PC-3 (cell line): ENCODE measurements around the gene VAPB. TPM values are rescaled to one million over a fixed set of nuclear protein-coding genes. Genes with fewer than 3 reads are reported as not detected.

Experiments used
- ATAC-seq: fragments of 200-7000 bp; cut with Tn5 transposase; 2 replicates; pipeline ENCODE4 v1.9.1; 2020; ENCODE audit warnings: mild to moderate bottlenecking, moderate library complexity
- BruUV-seq: library from RNA; stranded (reverse); fragments of 400-500 nt; replicated peaks from 2 replicates; lab custom pipeline; 2021; lab: Mats Ljungman, UMichigan
- CTCF ChIA-PET: fragments of 300-600 bp; sonication (Branson Sonifier 250); formaldehyde crosslinking; loops from one replicate; lab custom pipeline; 2022; ENCODE audit warnings: antibody characterized with exemption; lab: Charles Lee
- POLR2A ChIA-PET: fragments of 300-600 bp; sonication (Branson Sonifier 250); formaldehyde crosslinking; loops from one replicate; lab custom pipeline; 2022; ENCODE audit warnings: antibody characterized with exemption; ENCODE audit not compliant: unreplicated experiment; lab: Charles Lee
- DNase-seq: peaks from one replicate; pipeline ENCODE4 v3.0.0-alpha.2; 2015
- H2AFZ ChIP-seq: fragments of 300-600 bp; sonication (generic); 2 replicates; pipeline ENCODE4 v1.6.0; 2016; ENCODE audit warnings: antibody characterized with exemption, low read length
- H3F3A ChIP-seq: fragments of 300-600 bp; sonication (generic); one replicate; pipeline ENCODE4 v1.6.0; 2017; ENCODE audit warnings: antibody characterized with exemption, low read length, control low read depth, mild to moderate bottlenecking; ENCODE audit not compliant: unreplicated experiment
- H3K27ac ChIP-seq: fragments of 300-600 bp; sonication (generic); 2 replicates; pipeline ENCODE4 v1.5.1; 2016; ENCODE audit warnings: mild to moderate bottlenecking, low read length
- H3K27me3 ChIP-seq: fragments of 300-600 bp; sonication (generic); 2 replicates; pipeline ENCODE4 v1.6.1; 2016; ENCODE audit warnings: low read length, mixed read lengths
- H3K36me3 ChIP-seq: fragments of 300-600 bp; sonication (generic); 2 replicates; pipeline ENCODE4 v1.6.1; 2016; ENCODE audit warnings: low read depth, mixed run types, low read length, mixed read lengths
- H3K4me1 ChIP-seq: fragments of 300-600 bp; sonication (generic); 2 replicates; pipeline ENCODE4 v1.5.1; 2016; ENCODE audit warnings: low read length; ENCODE audit not compliant: insufficient read depth
- H3K4me2 ChIP-seq: fragments of 300-600 bp; sonication (generic); 2 replicates; pipeline ENCODE4 v1.6.0; 2016; ENCODE audit warnings: low read length
- H3K4me3 ChIP-seq: fragments of 300-600 bp; sonication (generic); 2 replicates; pipeline ENCODE4 v1.5.1; 2016; ENCODE audit warnings: mild to moderate bottlenecking, low read length, mixed read lengths
- H3K79me2 ChIP-seq: fragments of 300-600 bp; sonication (generic); 2 replicates; pipeline ENCODE4 v1.6.1; 2017; ENCODE audit warnings: low read length, mixed read lengths
- H3K9ac ChIP-seq: fragments of 300-600 bp; sonication (generic); 2 replicates; pipeline ENCODE4 v1.6.0; 2016; ENCODE audit warnings: mild to moderate bottlenecking, low read length
- H3K9me2 ChIP-seq: fragments of 300-600 bp; sonication (generic); replicated peaks from 2 replicates; pipeline ENCODE4 v1.6.1; 2016; ENCODE audit warnings: mixed run types, low read length, mixed read lengths
- H3K9me3 ChIP-seq: fragments of 300-600 bp; sonication (generic); 2 replicates; pipeline ENCODE4 v1.6.1; 2016; ENCODE audit warnings: low read length, mixed read lengths
- H4K20me1 ChIP-seq: fragments of 300-600 bp; sonication (generic); 2 replicates; pipeline ENCODE4 v1.6.1; 2016; ENCODE audit warnings: low read length, mixed read lengths
- EZH2 ChIP-seq: fragments of 300-600 bp; sonication (generic); IDR thresholded peaks from one replicate; pipeline ENCODE4 v1.6.1; 2017; ENCODE audit warnings: antibody characterized with exemption, mild to moderate bottlenecking, low read length; ENCODE audit not compliant: unreplicated experiment
- EZH2phosphoT487 ChIP-seq: fragments of 300-600 bp; sonication (generic); IDR thresholded peaks from 2 replicates; pipeline ENCODE4 v1.6.1; 2018; ENCODE audit warnings: mild to moderate bottlenecking, antibody characterized with exemption, low read length, borderline replicate concordance
- intact Hi-C: fragments of 100-400 bp; cut with micrococcal nuclease; formaldehyde crosslinking; loops from 2 replicates; pipeline ENCODE4 v1.9.0; 2023
- total RNA-seq: library from RNA; depleted of rRNA; stranded (reverse); fragments of >200 nt; gene quantifications from 2 replicates; pipeline ENCODE4 v1.2.3, GENCODE V29; 2014
- TF ChIP-seq, protein P1 (sequence below): fragments of 300-600 bp; sonication (generic); conservative IDR thresholded peaks from 2 replicates; pipeline ENCODE4 v1.5.1; 2017; ENCODE audit warnings: antibody characterized with exemption, low read depth, mild to moderate bottlenecking, low read length

The VAPB gene
- total RNA-seq, 1 experiment from 2014 or later, result 16.5 TPM

- Histone ChIP-seq H3K79me2 (no peaks in the 10 kb centered on the region), H4K20me1 (no peaks in the 10 kb centered on the region), H3K9me2 (no peaks in the 10 kb centered on the region), H3F3A (no peaks in the 10 kb centered on the region), H3K9me3 (no peaks in the 10 kb centered on the region), H3K4me1 (no peaks in the 10 kb centered on the region), H3K9ac (no peak overlapping the region), H3K4me2 (no peak overlapping the region), H3K27me3 (no peaks in the 10 kb centered on the region), H3K36me3 (no peaks in the 10 kb centered on the region), H3K4me3 (no peak overlapping the region), H3K27ac (no peak overlapping the region), H2AFZ (no peak overlapping the region)
- ChIA-PET POLR2A (no interaction called here), CTCF (no interaction called here)
- BruUV-seq, result no TSS peak
- DNase-seq (no peak), ATAC-seq (no peak)
- TF ChIP-seq EZH2phosphoT487, result no peak
- TF ChIP-seq EZH2, result no peak
- TF ChIP-seq, protein P1, sequence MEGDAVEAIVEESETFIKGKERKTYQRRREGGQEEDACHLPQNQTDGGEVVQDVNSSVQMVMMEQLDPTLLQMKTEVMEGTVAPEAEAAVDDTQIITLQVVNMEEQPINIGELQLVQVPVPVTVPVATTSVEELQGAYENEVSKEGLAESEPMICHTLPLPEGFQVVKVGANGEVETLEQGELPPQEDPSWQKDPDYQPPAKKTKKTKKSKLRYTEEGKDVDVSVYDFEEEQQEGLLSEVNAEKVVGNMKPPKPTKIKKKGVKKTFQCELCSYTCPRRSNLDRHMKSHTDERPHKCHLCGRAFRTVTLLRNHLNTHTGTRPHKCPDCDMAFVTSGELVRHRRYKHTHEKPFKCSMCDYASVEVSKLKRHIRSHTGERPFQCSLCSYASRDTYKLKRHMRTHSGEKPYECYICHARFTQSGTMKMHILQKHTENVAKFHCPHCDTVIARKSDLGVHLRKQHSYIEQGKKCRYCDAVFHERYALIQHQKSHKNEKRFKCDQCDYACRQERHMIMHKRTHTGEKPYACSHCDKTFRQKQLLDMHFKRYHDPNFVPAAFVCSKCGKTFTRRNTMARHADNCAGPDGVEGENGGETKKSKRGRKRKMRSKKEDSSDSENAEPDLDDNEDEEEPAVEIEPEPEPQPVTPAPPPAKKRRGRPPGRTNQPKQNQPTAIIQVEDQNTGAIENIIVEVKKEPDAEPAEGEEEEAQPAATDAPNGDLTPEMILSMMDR, result no peak
- intact Hi-C loops, result no loop called here
Observed at GRCh38 chr20:58467572-58468527, 78.8 kb downstream of the VAPB start.

GRCh38 chr20:58469616-58470015 is 80.6 kb downstream of the VAPB start:
- no peaks in the 10 kb centered on the region for H4K20me1 ChIP-seq
- no peak overlapping the region for H3K4me3 ChIP-seq
- TF ChIP-seq EZH2phosphoT487 (no peak), EZH2 (no peak)
- TF ChIP-seq, protein P1, result no peak
- no TSS peak for BruUV-seq
- no peaks in the 10 kb centered on the region for H3F3A ChIP-seq
- DNase-seq, result no peak
- no peaks in the 10 kb centered on the region for H3K36me3 ChIP-seq
- ChIA-PET POLR2A (no interaction called here), CTCF (no interaction called here)
- H3K9me2 ChIP-seq, result no peaks in the 10 kb centered on the region
- no peak for ATAC-seq
- no peaks in the 10 kb centered on the region for H3K79me2 ChIP-seq
- intact Hi-C loops, result no loop called here
- no peaks in the 10 kb centered on the region for H3K4me1 ChIP-seq
- H2AFZ ChIP-seq, result no peak overlapping the region
- no peak overlapping the region for H3K9ac ChIP-seq
- no peak overlapping the region for H3K27ac ChIP-seq
- H3K27me3 ChIP-seq, result no peaks in the 10 kb centered on the region
- H3K9me3 ChIP-seq, result no peaks in the 10 kb centered on the region
- no peak overlapping the region for H3K4me2 ChIP-seq
